ENCODE data around the gene PPM1H.

PPM1H gene

GRCh38 chr12:62873116-62873825, 61.7 kb downstream of the PPM1H start:
- H3K4me3 ChIP-seq (ENCODE audit: low read depth, low read length), result no peak overlapping the region
- no peak for TF ChIP-seq CTCF (IDR thresholded peaks at IDR 0.05; ENCODE audit: borderline replicate concordance, insufficient read depth, low read depth, low read length)

GRCh38 chr12:62868820-62869219, 66.1 kb downstream of the PPM1H start:
- no peak for TF ChIP-seq CTCF (IDR thresholded peaks at IDR 0.05; ENCODE audit: borderline replicate concordance, insufficient read depth, low read depth, low read length)
- H3K4me3 ChIP-seq (ENCODE audit: low read depth, low read length), result no peak overlapping the region

DNA sequence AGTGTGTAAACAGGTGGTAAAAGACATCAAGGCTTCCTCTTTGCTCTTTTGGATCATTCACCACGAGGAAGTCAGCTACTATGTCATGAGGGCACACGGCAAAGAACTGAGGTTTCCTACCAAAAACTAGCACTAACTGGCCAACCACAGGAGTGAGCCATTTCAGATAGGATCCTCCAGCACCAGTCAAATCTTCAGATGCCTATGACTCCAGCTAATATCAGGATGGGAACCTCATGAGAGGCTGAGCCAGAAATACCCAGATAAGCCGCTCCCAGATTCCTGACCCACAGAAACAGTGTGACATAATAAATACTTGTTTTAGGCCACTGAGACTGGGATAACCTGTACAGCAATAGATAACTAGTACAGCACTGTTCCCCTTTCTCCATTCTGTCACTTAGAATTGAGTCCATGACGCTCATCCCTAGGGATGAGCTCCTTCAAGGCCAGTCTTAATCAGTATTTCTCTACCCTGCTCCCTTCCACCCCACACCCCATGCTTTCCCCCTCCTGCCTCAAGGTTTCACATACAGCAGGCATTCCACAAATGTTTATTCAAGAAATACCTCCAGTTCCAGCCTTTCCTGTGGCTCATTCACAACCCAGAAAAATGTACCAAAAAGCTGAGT, 68.4 kb downstream of the PPM1H start:
- TF ChIP-seq CTCF (IDR thresholded peaks at IDR 0.05; ENCODE audit: borderline replicate concordance, insufficient read depth, low read depth, low read length), result no peak
- no peak overlapping the region for H3K4me3 ChIP-seq (ENCODE audit: low read depth, low read length)

- no peak for TF ChIP-seq CTCF (IDR thresholded peaks at IDR 0.05; ENCODE audit: borderline replicate concordance, insufficient read depth, low read depth, low read length)
- H3K4me3 ChIP-seq (ENCODE audit: low read depth, low read length), result no peak overlapping the region
Measured at GRCh38 chr12:62865937-62866336, 69.0 kb downstream of the PPM1H start.

DNA sequence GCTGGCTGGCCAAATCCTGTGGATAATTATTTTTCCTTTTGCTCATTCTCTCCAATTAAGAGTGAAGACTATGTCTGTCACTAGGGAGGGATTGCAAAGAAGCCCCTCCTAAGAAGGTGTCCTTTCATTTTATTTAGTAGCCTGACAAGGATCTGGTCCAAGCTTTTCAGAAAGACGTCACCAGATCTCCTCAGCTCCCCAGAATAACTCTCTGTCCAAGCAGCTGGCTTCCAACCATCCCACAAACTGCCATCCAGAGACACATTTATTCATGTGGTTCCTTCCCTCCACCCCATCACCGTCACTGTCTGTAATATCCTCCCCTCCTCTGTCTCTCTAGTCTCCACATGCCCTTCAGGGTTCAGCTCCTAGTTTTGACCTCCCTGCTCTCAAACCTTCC, 69.9 kb downstream of the PPM1H start:
- no peak for TF ChIP-seq CTCF (IDR thresholded peaks at IDR 0.05; ENCODE audit: borderline replicate concordance, insufficient read depth, low read depth, low read length)
- no peak overlapping the region for H3K4me3 ChIP-seq (ENCODE audit: low read depth, low read length)

DNA sequence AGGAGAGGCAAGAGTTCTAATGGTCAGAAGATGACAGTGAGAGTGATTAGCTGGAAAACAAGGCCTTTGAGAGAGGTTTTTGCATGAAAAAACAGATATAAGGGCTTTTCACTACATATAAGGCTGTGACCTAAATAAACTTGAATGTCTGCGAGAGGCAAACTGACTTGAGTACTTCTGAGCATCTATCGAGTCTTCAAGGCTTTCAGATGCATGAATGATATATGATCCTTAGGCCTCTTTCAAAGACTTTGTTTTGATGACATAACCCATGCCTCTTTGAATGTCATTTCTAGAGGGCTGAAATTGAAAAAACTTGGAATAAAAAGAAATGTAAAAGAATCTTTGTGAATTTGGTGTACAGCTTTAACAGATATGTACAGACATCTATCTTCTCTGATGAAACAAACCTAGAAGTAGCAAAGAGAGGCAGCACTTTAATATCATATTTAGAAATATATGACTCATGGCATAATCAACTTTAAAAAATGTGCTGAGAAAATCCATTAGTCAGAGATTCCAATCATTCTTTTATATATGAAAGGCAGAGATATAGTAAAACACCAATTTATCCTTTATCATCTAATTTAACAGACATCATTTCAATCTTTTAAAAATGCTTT, 72.6 kb downstream of the PPM1H start:
- no peak overlapping the region for H3K4me3 ChIP-seq (ENCODE audit: low read depth, low read length)
- TF ChIP-seq CTCF (IDR thresholded peaks at IDR 0.05; ENCODE audit: borderline replicate concordance, insufficient read depth, low read depth, low read length), result no peak

DNA sequence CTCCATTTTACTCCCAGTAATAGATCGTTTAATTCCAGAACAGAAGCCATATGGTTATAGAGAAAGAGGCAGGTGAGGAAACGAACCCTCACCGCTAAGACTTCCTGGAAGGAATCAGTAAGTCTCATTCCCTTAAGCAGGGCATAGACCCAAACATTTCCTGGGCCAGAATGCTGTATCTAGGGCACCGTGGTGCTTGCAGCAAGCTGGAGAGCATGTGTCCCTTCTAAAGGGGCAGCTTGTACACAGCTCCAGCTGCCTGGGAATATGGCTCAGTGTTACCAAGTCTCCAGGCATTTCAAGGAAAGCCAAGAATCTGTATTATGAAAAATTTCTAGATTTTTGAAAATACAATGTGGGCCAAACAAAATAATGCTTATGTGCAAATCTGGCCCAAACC, 73.4 kb downstream of the PPM1H start:
- no peak overlapping the region for H3K4me3 ChIP-seq (ENCODE audit: low read depth, low read length)
- TF ChIP-seq CTCF (IDR thresholded peaks at IDR 0.05; ENCODE audit: borderline replicate concordance, insufficient read depth, low read depth, low read length), result no peak

Measured in GM12875 (cell line).